Bronchial epithelial cell (primary cell): ENCODE data around the gene ZP1. TPM values are rescaled to one million over a fixed set of nuclear protein-coding genes. Genes with fewer than 3 reads are reported as not detected.

Experiments used
- DNase-seq: peaks from one replicate; pipeline ENCODE4 v3.0.0-alpha.2; 2010; ENCODE audit warnings: low read depth
- FAIRE-seq: peaks from 2 replicates; lab custom pipeline; 2011; peaks lifted over from hg19 to GRCh38; lab: Jason Lieb, UNC
- H3K27me3 ChIP-seq: 2 replicates; pipeline ENCODE4 v1.5.1; 2011; ENCODE audit warnings: low read length; ENCODE audit not compliant: control insufficient read depth, insufficient read depth
- H3K36me3 ChIP-seq: 2 replicates; pipeline ENCODE4 v1.5.1; 2011; ENCODE audit warnings: low read length; ENCODE audit not compliant: control insufficient read depth, insufficient read depth
- H3K4me3 ChIP-seq: 2 replicates; pipeline ENCODE4 v1.5.1; 2011; ENCODE audit warnings: mild to moderate bottlenecking, low read depth, low read length, control low read depth
- total RNA-seq: library from RNA; depleted of rRNA; stranded (reverse); fragments of >200 nt; gene quantifications from 2 replicates; pipeline ENCODE4 v1.2.1, GENCODE V29; 2014
- TF ChIP-seq, protein P1 (sequence below): IDR thresholded peaks from 2 replicates; pipeline ENCODE4 v1.5.1; 2011; ENCODE audit warnings: mild to moderate bottlenecking, moderate library complexity, low read length, control low read depth, inconsistent platforms; ENCODE audit not compliant: insufficient read depth, severe bottlenecking

The ZP1 gene
- total RNA-seq, 1 donor from 2014 or later: not detected

DNA sequence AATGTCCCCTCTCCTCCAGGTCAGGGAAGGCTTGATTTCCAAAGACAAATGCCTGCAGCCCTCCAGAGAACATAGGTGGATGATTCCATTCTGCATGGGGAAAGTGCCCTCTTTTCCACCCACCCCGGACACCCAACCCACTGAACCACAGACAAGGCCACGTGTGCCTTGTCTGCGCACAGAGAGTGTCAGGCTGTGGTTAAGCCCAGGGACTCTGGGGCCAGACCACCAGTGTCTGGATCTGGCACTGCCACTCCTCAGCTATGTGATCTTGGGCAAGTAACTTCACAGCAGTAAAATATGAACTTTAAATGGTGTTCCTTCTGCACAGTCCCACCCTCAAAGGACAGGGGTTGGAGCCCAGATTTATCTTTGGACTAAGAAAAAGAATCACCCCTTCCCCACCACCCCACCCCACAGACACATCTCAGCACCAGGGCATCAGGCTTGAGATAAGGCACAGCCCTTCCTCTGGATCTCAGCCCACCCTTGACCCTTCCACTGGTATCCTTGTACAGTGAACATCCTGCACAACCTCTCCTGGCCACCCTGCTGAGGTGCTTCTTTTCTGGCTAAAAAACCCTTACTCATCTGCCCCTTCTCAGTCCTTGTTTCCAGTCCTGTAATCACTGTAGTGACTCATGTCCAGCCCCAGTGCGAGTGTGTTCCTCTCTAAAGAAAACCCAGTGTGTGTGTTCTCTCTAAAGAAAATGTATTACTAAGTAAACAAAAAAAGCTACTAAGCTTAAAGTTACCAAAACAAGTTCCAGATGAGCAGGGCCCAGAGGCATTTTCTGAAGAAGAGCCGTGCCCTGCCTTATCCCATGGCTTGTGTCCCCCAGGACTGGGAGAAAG, 9.7 kb upstream of the ZP1 start:
- DNase-seq: peak; percentile 54
- no peak for FAIRE-seq
- no peak overlapping the region for H3K4me3 ChIP-seq
- TF ChIP-seq, protein P1, sequence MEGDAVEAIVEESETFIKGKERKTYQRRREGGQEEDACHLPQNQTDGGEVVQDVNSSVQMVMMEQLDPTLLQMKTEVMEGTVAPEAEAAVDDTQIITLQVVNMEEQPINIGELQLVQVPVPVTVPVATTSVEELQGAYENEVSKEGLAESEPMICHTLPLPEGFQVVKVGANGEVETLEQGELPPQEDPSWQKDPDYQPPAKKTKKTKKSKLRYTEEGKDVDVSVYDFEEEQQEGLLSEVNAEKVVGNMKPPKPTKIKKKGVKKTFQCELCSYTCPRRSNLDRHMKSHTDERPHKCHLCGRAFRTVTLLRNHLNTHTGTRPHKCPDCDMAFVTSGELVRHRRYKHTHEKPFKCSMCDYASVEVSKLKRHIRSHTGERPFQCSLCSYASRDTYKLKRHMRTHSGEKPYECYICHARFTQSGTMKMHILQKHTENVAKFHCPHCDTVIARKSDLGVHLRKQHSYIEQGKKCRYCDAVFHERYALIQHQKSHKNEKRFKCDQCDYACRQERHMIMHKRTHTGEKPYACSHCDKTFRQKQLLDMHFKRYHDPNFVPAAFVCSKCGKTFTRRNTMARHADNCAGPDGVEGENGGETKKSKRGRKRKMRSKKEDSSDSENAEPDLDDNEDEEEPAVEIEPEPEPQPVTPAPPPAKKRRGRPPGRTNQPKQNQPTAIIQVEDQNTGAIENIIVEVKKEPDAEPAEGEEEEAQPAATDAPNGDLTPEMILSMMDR: no peak
- no peaks in the 10 kb centered on the region for H3K36me3 ChIP-seq
- no peaks in the 10 kb centered on the region for H3K27me3 ChIP-seq

DNA sequence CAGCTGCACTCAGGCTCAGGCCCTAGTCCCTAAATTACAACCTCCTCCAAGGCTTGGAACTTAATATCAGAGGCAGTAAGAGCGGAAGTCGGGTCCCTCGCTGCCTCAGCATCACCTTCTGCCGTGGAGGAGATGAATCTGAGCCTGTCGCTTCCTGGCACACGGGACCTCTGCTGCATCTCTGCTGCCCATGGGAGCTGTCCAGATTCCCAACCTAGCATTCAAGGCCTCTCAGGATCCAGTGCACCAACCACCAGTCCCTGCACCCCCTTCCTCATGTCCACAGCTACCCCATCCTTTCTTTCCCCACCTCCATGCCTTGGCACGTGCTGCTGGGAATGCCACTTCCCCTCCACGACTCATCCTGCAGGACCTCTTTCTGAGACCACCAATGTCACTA, 9.1 kb upstream of the ZP1 start:
- FAIRE-seq (no peak), DNase-seq (no peak)

DNA sequence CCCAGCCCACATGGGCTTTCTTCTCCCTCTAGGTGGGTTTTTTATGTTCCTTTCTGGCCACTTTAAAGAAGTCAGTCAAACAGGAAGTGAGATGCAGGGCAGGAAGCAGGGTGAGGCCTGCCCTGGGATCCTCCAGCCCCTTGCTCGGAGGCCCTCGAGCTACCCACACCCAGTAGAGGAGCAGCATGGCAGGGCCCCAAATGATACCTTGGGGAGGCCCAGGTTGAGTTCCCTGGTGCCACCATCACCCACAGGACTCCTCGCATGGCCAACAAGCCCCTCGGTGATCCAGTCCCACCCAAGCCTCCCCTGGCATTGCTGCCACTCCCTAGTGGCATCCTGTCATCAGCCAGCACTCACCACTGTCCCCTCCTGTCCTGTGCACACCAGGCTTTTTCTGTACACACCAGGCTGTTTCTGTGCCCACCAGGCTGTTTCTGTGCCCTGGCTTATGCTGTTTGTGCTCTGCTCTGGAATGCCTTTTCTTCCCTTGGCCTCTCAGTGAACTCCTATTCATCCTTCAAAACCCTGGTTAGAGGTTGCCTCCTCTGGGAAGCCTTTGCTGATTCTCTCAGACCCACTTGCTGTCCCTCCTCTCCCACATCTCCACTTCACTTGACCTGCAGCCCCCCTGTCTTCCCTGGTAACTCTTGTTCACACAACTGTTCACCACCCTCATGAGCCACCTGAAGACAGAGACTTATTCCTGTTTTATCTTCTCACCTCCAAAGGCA, 8.4 kb upstream of the ZP1 start:
- DNase-seq: no peak
- no peak for FAIRE-seq
- TF ChIP-seq, protein P1: no peak
- Histone ChIP-seq H3K27me3 (no peaks in the 10 kb centered on the region), H3K36me3 (no peaks in the 10 kb centered on the region), H3K4me3 (no peak overlapping the region)

More for the DNA sequence above, 9.1 kb upstream of the ZP1 start:
- TF ChIP-seq, protein P1: no peak
- Histone ChIP-seq H3K36me3 (no peaks in the 10 kb centered on the region), H3K27me3 (no peaks in the 10 kb centered on the region), H3K4me3 (no peak overlapping the region)

DNA sequence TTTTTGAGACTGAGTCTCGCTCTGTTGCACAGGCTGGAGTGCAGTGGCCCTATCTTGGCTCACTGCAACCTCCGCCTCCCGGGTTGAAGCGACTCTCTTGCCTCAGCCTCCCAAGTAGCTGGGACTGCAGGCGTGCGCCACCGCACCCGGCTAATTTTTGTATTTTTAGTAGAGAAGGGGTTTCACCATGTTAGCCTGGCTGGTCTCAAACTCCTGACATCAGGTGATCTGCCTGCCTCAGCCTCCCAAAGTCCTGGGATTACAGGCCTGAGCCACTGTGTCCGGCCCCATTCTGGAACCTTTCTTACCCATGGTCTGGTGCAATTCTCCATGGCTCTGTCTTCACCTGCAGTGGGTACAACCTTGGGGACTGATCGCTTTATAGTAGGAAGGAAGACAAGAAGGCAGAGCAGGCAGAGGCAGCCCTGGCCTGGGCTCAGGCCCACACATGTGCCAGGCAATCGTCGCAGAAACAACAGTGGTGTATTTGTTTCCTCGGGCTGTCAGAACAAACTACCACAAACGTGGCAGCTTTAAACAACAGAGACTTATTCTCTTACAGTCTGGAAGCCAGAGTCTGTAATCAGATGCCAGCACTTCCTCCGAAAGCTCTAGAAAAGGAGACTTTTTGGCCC, 7.6 kb upstream of the ZP1 start:
- no peak for DNase-seq
- Histone ChIP-seq H3K27me3 (no peaks in the 10 kb centered on the region), H3K4me3 (no peak overlapping the region), H3K36me3 (no peaks in the 10 kb centered on the region)
- no peak for FAIRE-seq
- TF ChIP-seq, protein P1: no peak

DNA sequence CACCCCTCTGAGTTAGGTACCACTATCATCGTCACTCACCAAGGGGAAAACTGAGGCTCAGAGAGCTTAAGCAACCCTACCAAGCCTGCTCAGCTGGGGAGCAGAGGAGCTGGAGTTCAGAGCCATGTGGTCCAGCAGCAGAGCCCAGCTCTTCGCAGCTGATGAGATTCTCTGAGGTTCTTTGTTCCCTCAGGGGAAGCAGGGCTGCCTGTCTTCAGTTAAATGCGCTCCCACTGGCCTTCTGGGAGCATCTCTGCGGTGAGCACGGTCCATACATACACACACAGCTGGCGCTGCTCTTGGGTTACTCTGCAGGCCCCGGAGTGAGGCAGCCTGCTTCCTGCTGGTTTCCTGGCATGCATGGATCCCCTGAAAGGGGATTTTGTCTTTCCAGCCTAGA, 6.4 kb upstream of the ZP1 start:
- Histone ChIP-seq H3K4me3 (no peak overlapping the region), H3K36me3 (no peaks in the 10 kb centered on the region), H3K27me3 (no peaks in the 10 kb centered on the region)
- DNase-seq: no peak
- TF ChIP-seq, protein P1: no peak
- FAIRE-seq: no peak
